Keratinocyte (primary cell): ENCODE data around the gene RNF144A. TPM values are rescaled to one million over a fixed set of nuclear protein-coding genes. Genes with fewer than 3 reads are reported as not detected.
"Not testable (repeated sequence)": the region's sequence is repeated elsewhere in the genome, so short reads cannot be mapped to it uniquely, and the experiment has no call there.

ENCODE experiments used
- DNase-seq: peaks from one replicate; pipeline ENCODE4 v3.0.0-alpha.2; 2011; ENCODE audit warnings: low read depth, missing footprints, low spot score
- FAIRE-seq: peaks from 2 replicates; lab custom pipeline; 2011; peaks lifted over from hg19 to GRCh38; lab: Jason Lieb, UNC
- H2AFZ ChIP-seq: 2 replicates; pipeline ENCODE4 v1.6.0; 2012; ENCODE audit warnings: low read length, control low read depth, inconsistent platforms; ENCODE audit not compliant: control insufficient read depth
- H3K27ac ChIP-seq: 2 replicates; pipeline ENCODE4 v1.5.1; 2011; ENCODE audit warnings: low read length; ENCODE audit not compliant: control insufficient read depth, insufficient read depth
- H3K27me3 ChIP-seq: 3 replicates; pipeline ENCODE4 v1.6.0; 2011; ENCODE audit warnings: low read length; ENCODE audit not compliant: control insufficient read depth, insufficient read depth; ENCODE audit errors: extremely low read depth
- H3K36me3 ChIP-seq, 2 experiments: 2 replicates in 1 of 2; 3 replicates in 1 of 2; pipeline ENCODE4 v1.5.1; 2011; ENCODE audit warnings: low read length in 2 of 2, mild to moderate bottlenecking in 1 of 2; ENCODE audit not compliant: control insufficient read depth in 2 of 2, insufficient read depth in 2 of 2; ENCODE audit errors: extremely low read depth in 1 of 2
- H3K4me1 ChIP-seq: 3 replicates; pipeline ENCODE4 v1.5.1; 2011; ENCODE audit warnings: low read length; ENCODE audit not compliant: control insufficient read depth, insufficient read depth; ENCODE audit errors: extremely low read depth
- H3K4me2 ChIP-seq: 3 replicates; pipeline ENCODE4 v1.6.0; 2011; ENCODE audit warnings: low read depth, low read length; ENCODE audit not compliant: control insufficient read depth, insufficient read depth; ENCODE audit errors: extremely low read depth
- H3K4me3 ChIP-seq, 3 experiments: fragments of 200-600 bp in 1 of 3; sonication (generic) in 1 of 3; 2 replicates in 2 of 3; 3 replicates in 1 of 3; pipeline ENCODE4 v1.5.1; 2011 to 2016; ENCODE audit warnings: low read length in 3 of 3, mild to moderate bottlenecking in 3 of 3, control low read depth in 2 of 3, inconsistent platforms in 1 of 3, low read depth in 1 of 3, mixed read lengths in 1 of 3, mixed run types in 1 of 3, moderate library complexity in 1 of 3; ENCODE audit not compliant: control insufficient read depth in 2 of 3, insufficient read depth in 2 of 3; ENCODE audit errors: extremely low read depth in 1 of 3
- H3K79me2 ChIP-seq: 2 replicates; pipeline ENCODE4 v1.6.0; 2012; ENCODE audit warnings: low read length; ENCODE audit not compliant: control insufficient read depth, insufficient read depth
- H3K9ac ChIP-seq: 3 replicates; pipeline ENCODE4 v1.6.0; 2011; ENCODE audit warnings: low read length; ENCODE audit not compliant: control insufficient read depth, insufficient read depth; ENCODE audit errors: extremely low read depth
- H3K9me1 ChIP-seq: 3 replicates; pipeline ENCODE4 v1.6.0; 2011; ENCODE audit warnings: low read length; ENCODE audit not compliant: control insufficient read depth, insufficient read depth; ENCODE audit errors: extremely low read depth
- H3K9me3 ChIP-seq: 2 replicates; pipeline ENCODE4 v1.5.1; 2012; ENCODE audit warnings: low read depth, low read length; ENCODE audit not compliant: control insufficient read depth
- H4K20me1 ChIP-seq: 3 replicates; pipeline ENCODE4 v1.6.0; 2011; ENCODE audit warnings: low read length; ENCODE audit not compliant: control insufficient read depth, insufficient read depth; ENCODE audit errors: extremely low read depth
- CTCF ChIP-seq, 3 experiments: IDR thresholded peaks in 1 of 3; conservative IDR thresholded peaks in 1 of 3; optimal IDR thresholded peaks in 1 of 3; 2 replicates in 2 of 3; 3 replicates in 1 of 3; pipeline versions ENCODE3 to v1.5.1; 2011; ENCODE audit warnings: low read length in 3 of 3, mild to moderate bottlenecking in 3 of 3, moderate library complexity in 2 of 3, control low read depth in 1 of 3, inconsistent platforms in 1 of 3; ENCODE audit not compliant: insufficient read depth in 2 of 3; ENCODE audit errors: extremely low read depth in 1 of 3
- EZH2 ChIP-seq: IDR thresholded peaks from one replicate; pipeline ENCODE4 v1.6.1; 2012; ENCODE audit warnings: inconsistent platforms, mild to moderate bottlenecking, low read length, moderate library complexity
- dilution Hi-C: fragments of 300-500 bp; cut with MboI; formaldehyde crosslinking; loops from one replicate; pipeline ENCODE4 v1.7.0; 2020; ENCODE audit warnings: low sequenced_read_pairs; ENCODE audit not compliant: extremely low pct_ligation_motif_present
- polyA plus RNA-seq, 5 experiments: library from polyadenylated mRNA; depleted of rRNA in 3 of 5; stranded (reverse) in 3 of 5; stranded (forward) in 1 of 5; unstranded in 1 of 5; fragments of >200 nt; gene quantifications; 1 replicate in 1 of 5; 2 replicates in 3 of 5; 3 replicates in 1 of 5; pipeline versions ENCODE4 v1.2.1 to v1.2.3, GENCODE V29; 2011 to 2012; ENCODE audit warnings: missing spikeins in 2 of 5, low read depth in 1 of 5, low replicate concordance in 1 of 5

Gene RNF144A
- polyA plus RNA-seq, 1 donor (not counting 4 experiments of a cell fraction or from before 2014, with no cell fraction given): 1.4 TPM

DNA sequence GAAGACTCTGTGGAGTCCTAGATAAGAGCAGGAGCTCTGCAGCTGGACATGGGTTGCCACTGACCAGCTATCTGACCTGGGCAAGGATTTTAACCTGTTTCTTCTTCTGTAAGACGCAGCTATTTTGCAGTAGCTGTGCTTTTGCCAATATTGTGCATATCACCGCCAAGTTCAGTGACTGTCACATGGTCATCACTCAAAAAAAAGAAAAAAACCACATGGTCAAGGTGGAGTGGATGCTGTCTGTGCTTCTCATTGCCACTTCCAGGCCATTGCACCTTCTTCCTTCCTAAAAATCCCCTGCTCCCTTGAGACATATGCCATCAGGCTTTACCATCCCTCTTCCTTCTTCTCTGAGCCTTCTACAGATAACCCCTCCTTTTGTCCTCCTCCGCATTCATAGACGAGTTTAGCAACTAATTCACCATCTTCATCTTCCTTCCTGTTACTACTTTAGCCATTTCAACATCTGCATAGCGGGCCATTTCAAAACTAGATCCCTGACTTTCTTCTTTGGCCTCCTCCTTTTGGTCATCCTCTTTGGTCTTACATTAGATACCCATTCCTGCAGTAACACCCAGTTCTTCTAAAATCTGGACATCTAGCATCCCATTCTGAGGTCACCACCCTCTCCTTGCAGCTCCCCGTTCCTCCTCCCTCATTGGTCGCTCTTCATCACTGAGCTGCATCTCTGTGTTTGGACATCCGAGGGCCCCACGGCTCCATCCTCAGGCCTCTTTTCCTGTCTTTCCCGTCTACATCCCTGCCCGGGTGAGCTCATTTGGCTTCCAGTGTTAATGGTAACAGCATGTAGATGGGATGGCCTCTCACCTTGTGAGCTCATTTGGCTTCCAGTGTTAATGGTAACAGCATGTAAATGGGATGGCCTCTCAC, 17.8 kb downstream of the RNF144A start:
- dilution Hi-C loops: no loop called here
- H3K36me3 ChIP-seq: no peaks in the 10 kb centered on the region
- H3K27ac ChIP-seq: no peak overlapping the region
- no peaks in the 10 kb centered on the region for H3K4me1 ChIP-seq
- H3K27me3 ChIP-seq: no peaks in the 10 kb centered on the region
- H3K9ac ChIP-seq: no peak overlapping the region
- no peaks in the 10 kb centered on the region for H3K9me1 ChIP-seq
- TF ChIP-seq EZH2 (no peak), CTCF (optimal IDR thresholded peaks at IDR 0.05 in 1 of 3, IDR thresholded peaks at IDR 0.05 in 1 of 3, conservative IDR thresholded peaks at IDR 0.05 in 1 of 3; ENCODE audit: extremely low read depth in 1 of 3, insufficient read depth in 2 of 3, low read length in 3 of 3) (no peak)
- H3K4me3 ChIP-seq: no peak overlapping the region
- no peaks in the 10 kb centered on the region for H3K79me2 ChIP-seq
- H3K4me2 ChIP-seq: no peak overlapping the region
- H3K9me3 ChIP-seq: no peaks in the 10 kb centered on the region
- no peak overlapping the region for H2AFZ ChIP-seq
- no peaks in the 10 kb centered on the region for H4K20me1 ChIP-seq
- FAIRE-seq (no peak), DNase-seq (no peak)

DNA sequence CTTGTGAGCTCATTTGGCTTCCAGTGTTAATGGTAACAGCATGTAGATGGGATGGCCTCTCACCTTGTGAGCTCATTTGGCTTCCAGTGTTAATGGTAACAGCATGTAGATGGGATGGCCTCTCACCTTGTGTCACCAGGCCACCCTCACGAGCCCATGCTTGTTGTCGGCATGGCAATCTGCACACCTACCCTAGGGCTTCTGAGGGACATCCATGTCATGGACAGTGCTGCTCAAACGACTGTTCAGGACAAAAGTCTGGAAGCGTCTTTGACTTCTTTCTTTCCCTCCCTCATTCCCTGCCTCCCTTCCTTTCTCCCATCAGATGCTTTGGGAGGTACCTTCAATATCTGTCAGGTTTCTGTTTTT, 18.4 kb downstream of the RNF144A start:
- H3K9ac ChIP-seq, H3K4me3 ChIP-seq, FAIRE-seq, H3K4me2 ChIP-seq, H3K27ac ChIP-seq, dilution Hi-C loops, H3K79me2 ChIP-seq, H3K9me1 ChIP-seq, H3K9me3 ChIP-seq, H2AFZ ChIP-seq, DNase-seq, H3K4me1 ChIP-seq, H3K27me3 ChIP-seq, H4K20me1 ChIP-seq, H3K36me3 ChIP-seq: not testable (repeated sequence)
